ENCODE measurements around the gene CLDN18. TPM values are rescaled to one million over a fixed set of nuclear protein-coding genes. Genes with fewer than 3 reads are reported as not detected.

The CLDN18 gene
- total RNA-seq, 1 experiment from 2014 or later: 0.17 TPM

DNA sequence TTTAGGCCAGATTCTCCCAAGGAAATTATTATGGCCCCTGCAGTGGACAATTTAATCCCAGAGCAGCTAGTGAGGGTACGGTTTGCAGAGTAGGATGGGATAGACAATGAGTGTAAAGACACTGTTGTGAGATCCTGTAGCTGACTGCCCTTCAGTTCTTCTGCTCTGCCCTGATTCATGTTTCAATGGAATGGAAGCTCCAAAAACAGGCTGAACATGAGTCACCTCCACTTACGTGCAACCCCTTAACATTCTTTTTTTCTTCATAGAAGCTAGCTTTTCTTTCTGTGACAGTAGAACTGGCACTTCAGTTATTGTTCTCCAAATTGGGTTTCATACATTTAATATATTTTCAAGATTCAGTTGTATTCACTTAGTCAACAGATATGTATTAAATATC is 32.1 kb downstream of the CLDN18 start:
- Histone ChIP-seq H3K9me2 (ENCODE audit: insufficient read depth) (no peaks in the 10 kb centered on the region), H3K27ac (ENCODE audit: low read depth, low read length) (no peak overlapping the region), H3K36me3 (ENCODE audit: control insufficient read depth in 1 of 2, insufficient read depth in 2 of 2, low read length in 2 of 2) (no peaks in the 10 kb centered on the region), H3K79me2 (ENCODE audit: insufficient read depth, low read length) (no peaks in the 10 kb centered on the region), H3K4me2 (ENCODE audit: low read length) (no peak overlapping the region), H3K4me3 (replicated peaks in 1 of 2; ENCODE audit: low read depth in 1 of 2, low read length in 2 of 2) (no peak overlapping the region), H3K27me3 (ENCODE audit: insufficient read depth, low read length) (no peaks in the 10 kb centered on the region), H3K9ac (ENCODE audit: low read length) (no peak overlapping the region), H3K9me3 (ENCODE audit: control insufficient read depth in 1 of 2, insufficient read depth in 1 of 2, low read depth in 1 of 2, low read length in 2 of 2) (no peaks in the 10 kb centered on the region), H3K4me1 (ENCODE audit: control insufficient read depth in 1 of 2, insufficient read depth in 2 of 2, low read length in 2 of 2) (peaks cover 0 to 8% of the 10 kb centered on the region in 2 experiments; a peak in 2 of 4 replicates), H2AFZ (ENCODE audit: low read depth, low read length, poor library complexity, severe bottlenecking) (no peak overlapping the region), H4K20me1 (ENCODE audit: insufficient read depth) (no peaks in the 10 kb centered on the region)
- BruUV-seq (replicated peaks): no TSS peak
- no peak for DNase-seq (ENCODE audit: low read depth, low spot score)
- intact Hi-C loops (cut with micrococcal nuclease): no loop called here
- TF ChIP-seq REST (IDR thresholded peaks at IDR 0.05; ENCODE audit: low read depth) (no peak), SIN3A (IDR thresholded peaks at IDR 0.05; ENCODE audit: low read depth) (no peak), YY1 (IDR thresholded peaks at IDR 0.05; ENCODE audit: extremely low read depth, insufficient replicate concordance, low read depth, low read length) (no peak), ELF1 (IDR thresholded peaks at IDR 0.05; ENCODE audit: borderline replicate concordance, low read depth) (no peak), SP1 (IDR thresholded peaks at IDR 0.05; ENCODE audit: low read depth) (no peak), SRF (IDR thresholded peaks at IDR 0.05; ENCODE audit: low read depth) (no peak), CEBPB (IDR thresholded peaks at IDR 0.05; ENCODE audit: low read depth) (no peak), JUND (IDR thresholded peaks at IDR 0.05) (no peak), POLR2AphosphoS5 (IDR thresholded peaks at IDR 0.05; ENCODE audit: low read depth, low read length) (no peak), EGR1 (IDR thresholded peaks at IDR 0.05; ENCODE audit: low read depth) (no peak), CBX3 (IDR thresholded peaks at IDR 0.05; ENCODE audit: low read depth) (no peak)
- POLR2A ChIA-PET: no interaction called here
- CTCF ChIA-PET: no interaction called here
- no peak for ATAC-seq
- RAD21 ChIA-PET (ENCODE audit: low non-redundant PET in 1 of 2, low total read pairs in 2 of 2, uncharacterized antibody in 2 of 2, unreplicated experiment in 2 of 2): no interaction called here

Measured in HCT116 (cell line).